Measurements from ENCODE around the gene ARRDC1.
A peak's percentile ranks its signal among the peaks of the same experiment; 100 is the strongest.
"Not testable (repeated sequence)": the region's sequence is repeated elsewhere in the genome, so short reads cannot be mapped to it uniquely, and the experiment has no call there.

Gene ARRDC1

DNA sequence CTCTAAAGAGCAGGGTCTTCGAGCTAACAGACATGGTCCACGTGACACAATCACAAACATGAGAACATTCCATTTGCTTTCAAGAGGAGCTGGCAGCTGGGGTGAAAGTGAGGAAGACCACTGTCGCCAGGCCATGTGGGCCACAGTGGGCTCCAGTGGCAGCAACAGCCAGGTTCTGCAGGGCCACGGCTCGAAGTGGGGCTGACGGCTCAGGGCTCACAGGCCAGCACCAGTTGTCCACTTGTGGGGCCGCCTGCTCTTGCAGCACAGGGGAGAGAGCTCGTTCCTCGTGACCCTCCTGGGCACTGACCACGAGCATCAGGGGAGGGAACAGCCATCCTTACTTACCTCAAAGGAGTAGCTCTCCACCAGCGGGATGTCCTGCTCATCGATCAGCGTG lies 17.2 kb upstream of the ARRDC1 start:
- DNase-seq: no peak

DNA sequence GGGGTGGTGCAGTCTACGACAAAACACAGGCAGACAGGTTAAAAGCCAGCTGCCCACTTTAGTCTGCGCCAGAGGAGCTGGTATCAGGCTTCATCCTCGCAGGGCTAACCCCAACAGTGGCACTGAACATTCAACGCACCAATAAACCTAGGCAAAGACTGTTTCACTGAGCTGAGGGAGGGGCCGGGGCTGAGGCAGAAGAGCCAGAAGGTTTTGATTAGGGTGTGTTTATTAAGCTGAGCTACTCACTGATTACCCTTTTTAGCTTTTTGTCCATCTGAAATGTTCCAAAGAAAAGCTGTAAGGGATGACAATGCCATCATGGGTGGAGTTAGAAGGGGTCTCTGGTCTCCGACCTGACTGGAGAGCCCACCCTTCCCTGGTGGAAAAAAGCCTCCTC lies 16.6 kb upstream of the ARRDC1 start:
- DNase-seq: no peak

GRCh38 chr9:137589441-137590122 lies 15.9 kb upstream of the ARRDC1 start:
- DNase-seq: no peak

DNA sequence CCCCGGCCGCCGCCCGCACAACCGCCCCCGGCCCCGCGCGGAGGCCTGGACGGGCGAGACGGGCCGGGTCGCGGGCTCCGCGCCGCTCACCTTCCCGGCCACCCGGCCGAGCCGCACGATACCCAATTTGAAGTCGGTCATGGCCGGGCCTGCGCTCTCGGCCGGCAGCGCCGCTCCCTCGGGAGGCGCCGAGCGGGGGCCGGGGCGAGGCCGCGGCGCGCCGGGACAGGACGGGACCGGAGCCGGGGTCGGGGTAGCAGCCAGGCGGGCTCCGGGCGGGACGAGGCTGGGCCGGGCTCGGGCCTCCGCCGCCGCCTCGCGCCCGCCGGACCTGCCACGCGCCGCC lies 15.4 kb upstream of the ARRDC1 start:
- no peak for DNase-seq

- DNase-seq: peak; percentile 94
Observed at GRCh38 chr9:137590469-137591383, 14.8 kb upstream of the ARRDC1 start, which contains the start of gene ZMYND19. TSS of gene ZMYND19 (minus strand) at chr9:137590512. CDS start at chr9:137590263, 249 bp downstream.

GRCh38 chr9:137592767-137593166 lies 12.7 kb upstream of the ARRDC1 start:
- no peak for DNase-seq

- no peak for DNase-seq
Observed at GRCh38 chr9:137593176-137593575, 12.3 kb upstream of the ARRDC1 start.

DNA sequence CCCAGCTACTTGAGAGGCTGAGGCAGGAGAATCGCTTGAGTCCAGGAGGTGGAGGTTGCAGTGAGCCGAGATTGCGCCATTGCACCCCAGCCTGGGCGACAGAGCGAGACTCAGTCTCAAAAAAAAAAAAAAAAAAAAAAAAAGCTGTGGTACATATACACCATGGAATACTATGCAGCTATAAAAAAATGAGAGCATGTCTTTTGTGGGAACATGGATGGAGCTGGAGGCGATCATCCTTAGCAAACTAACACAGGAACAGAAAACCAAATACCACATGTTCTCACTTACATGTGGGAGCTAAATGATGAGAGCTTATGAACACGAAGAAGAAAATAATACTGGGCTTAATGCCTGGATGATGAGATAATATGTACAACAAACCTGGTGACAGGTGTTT lies 8.9 kb upstream of the ARRDC1 start:
- DNase-seq: not testable (repeated sequence)

DNA sequence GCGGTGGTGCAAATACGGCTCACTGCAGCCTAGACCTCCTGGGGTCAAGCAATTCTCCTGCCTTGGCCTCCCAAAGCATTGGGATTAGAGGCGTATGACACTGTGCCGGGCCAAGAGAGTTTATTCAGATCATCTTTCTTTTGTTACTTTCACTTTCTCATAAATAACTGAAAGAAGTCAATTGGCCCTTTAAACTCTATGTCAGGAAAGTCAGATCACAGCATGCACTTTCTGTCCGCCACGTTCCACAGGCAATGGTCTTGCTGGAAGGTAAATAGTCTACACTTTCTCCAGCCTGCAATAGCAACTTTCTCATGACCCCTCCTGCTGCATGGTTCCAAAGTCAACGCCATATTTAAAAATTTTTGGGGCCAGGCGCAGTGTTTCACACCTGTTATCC lies 6.5 kb upstream of the ARRDC1 start:
- DNase-seq: no peak

DNA sequence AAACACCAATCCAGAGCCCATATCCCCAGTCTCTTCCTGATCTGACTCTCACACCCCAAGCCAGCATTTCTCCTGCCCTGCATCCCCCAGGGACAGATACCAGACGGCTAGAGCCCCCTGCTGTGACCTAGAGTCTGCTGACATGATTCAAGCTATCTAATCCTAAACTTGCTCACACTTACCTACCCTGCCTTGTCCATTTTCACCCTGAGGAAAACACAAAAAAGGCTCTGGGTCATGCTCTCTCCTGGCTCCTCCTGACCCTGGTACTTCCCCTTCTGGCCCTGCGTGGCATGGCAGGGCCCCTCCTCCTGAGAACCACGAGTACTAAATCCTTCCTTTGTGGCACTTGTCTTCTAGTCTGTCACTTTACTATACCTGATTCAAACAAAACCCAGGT lies 2.8 kb upstream of the ARRDC1 start:
- peak; percentile 29 for DNase-seq

DNA sequence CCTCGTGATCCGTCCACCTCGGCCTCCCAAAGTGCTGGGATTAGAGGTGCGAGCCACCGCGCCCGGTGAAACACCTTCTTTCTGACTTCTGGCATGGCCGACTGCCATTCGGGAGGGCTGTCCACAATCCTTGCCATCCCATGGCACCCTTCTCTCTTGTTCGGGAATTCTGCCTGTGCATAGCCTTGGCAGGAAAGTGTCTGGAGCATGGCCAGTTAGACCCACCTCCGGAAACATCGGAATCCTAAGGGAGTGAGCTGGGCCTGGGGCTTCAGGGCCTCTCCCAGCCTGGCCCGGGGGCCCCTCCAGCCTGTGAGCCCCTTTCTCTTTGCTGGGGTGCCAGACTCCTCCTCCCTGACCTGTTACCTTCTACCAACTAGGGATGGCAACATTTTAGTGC lies 1.6 kb upstream of the ARRDC1 start:
- DNase-seq: no peak

- DNase-seq: no peak
Observed at GRCh38 chr9:137604345-137605086, 970 bp upstream of the ARRDC1 start.

GRCh38 chr9:137606005-137606621 lies 627 bp downstream of the ARRDC1 start:
- DNase-seq: no peak

DNA sequence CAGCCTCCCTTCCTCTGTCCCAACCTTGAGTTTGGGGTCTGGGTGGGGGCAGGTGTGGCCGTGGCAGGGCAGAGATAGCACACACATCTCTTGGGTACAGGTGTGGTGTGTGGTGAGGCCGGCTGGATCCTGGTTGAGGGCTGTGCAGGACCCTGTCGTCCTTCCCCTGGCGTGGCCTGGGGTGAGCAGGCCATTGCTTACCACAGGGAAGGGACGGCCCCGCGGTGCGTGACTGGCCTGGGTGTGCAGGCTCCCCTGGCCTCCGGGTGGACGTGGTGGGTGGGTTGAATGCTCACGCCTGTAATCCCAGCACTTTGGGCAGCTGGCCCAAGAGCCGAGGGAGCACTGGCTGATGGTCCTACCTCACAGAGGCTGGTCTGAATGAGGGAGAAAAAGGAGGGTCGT lies 1.2 kb downstream of the ARRDC1 start:
- DNase-seq: no peak

DNA sequence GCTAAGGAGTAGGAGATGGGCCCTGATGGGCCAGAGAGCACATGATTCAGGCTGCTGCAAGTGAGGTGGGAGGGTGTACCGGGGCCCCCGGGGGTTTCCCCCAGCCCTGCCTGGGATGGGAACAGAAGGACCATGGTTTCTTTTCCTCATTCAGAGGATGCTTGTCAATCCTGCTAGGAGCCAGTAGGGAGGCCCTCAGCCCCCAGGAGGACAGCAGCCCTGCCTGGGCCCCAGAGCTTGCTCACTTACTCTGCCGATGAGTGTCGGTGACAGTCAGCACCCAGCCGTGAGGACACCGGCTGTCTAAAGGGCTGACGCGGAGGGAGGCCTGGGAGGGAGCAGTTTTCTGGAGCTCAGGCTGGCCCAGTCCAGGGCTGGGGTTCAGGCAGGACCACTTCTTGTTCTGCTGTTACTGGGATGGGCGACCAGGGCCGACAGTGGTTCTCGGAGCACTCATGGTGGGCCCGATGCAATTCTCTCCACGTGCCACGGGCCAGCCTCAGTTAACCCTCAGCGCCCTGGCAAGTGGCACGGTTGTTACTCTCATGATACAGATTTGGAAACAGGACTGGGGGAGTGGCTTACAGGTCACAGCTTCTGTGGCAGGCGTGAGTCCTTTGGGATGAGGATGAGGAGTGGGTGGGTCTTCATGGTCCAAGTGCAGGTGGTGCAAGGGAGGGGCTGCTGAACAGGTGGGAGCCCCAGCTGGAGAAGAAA lies 1.8 kb downstream of the ARRDC1 start:
- no peak for DNase-seq

DNA sequence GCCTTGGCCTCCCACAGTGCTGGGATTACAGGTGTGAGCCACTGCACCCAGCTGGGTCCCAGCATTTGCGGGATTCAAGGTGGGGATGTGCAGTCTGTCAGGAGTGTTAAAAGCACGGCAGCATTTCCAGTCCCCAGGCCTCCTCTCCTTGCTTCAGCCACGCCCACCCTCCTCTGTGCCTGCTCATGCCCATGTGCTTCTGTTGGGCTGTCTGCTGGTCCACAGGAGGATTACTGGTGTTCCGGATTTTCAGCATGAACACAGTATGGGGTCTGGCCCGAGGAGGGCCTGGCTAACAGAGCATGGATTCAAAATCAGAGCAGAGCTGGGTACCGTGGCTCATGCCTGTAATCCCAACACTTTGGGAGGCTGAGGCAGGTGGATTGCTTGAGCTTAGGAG lies 5.5 kb downstream of the ARRDC1 start:
- DNase-seq: no peak

GRCh38 chr9:137611623-137612609 lies 6.4 kb downstream of the ARRDC1 start:
- DNase-seq: no peak

GRCh38 chr9:137612741-137613142 lies 7.3 kb downstream of the ARRDC1 start:
- DNase-seq: no peak

- no peak for DNase-seq
Observed at GRCh38 chr9:137613259-137613658, 7.8 kb downstream of the ARRDC1 start.

DNA sequence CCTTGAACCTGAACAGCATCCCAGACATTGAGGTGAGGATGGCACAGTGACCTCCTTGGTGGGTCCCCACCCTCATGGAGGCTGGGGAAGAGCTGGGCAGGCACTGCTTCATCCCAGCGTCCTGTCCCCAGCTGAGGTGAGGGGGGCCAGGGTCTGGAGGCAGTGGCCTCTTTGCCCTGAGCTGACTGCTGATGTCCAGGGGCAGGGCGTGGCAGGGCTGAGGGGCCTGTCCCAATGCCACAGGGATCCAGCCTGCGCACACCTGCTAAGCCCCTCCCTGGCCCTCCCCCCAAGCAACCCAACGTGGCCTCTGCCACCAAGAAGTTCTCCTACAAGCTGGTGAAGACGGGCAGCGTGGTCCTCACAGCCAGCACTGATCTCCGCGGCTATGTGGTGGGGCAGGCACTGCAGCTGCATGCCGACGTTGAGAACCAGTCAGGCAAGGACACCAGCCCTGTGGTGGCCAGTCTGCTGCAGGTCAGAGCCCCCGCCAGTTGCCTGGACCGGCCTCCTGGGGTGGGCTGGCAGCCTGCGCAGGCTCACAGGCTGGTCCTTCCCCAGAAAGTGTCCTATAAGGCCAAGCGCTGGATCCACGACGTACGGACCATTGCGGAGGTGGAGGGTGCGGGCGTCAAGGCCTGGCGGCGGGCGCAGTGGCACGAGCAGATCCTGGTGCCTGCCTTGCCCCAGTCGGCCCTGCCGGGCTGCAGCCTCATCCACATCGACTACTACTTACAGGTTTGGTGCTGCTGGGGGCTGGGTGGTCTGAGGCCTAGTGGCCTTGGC lies 8.4 kb downstream of the ARRDC1 start:
- no peak for DNase-seq
